Suppressor macrophage treated with lipopolysaccharide for 1 hour (primary cell): ENCODE measurements around the gene SHROOM1.

Experiments used
- DNase-seq, 3 donors: peaks; one replicate each; pipeline ENCODE4 v3.0.0-alpha.2; 2020 to 2022

Gene SHROOM1

DNA sequence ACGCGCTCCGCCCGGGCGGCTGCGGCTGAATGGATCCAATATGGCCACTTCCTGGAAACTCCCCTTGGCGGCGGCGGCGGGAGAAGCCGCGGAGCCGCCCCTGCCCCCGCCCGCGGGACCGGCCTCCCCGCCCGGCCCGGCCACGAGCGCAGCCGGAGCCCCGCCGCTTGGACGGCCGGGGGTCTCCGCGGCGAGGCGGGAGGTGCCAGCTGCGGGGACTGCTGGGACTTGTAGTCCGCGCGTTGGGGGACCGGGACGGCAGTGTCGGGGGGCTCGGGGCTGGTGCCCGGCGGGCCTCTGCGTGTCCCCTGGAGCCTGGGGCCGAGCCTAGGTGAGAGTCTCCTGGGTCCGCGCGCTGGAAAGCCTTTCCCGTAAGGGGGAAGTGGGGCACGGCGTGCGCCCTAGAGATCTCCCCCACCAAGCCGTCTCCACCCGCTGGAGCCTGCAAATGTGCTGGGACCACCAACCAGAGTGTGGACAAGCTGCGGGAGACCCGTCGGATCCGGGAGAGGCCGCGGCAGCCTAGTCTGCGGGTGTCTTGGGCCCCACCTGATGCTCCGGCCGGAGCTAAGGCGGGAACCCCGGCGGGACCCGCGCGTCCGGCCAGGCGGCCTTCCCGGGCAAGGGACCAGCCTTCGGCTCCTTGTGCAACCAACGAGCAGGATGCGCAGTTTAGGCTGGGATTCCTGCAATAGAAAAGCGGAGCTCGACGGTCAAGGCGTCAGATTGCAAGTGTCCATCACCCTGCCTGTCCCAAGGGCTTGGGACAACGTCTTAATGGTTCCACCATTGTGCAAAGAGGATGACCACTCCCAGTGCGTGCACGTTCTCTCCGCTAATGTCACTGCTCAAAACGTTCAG is 53.0 kb downstream of the SHROOM1 start, which contains the start of gene SEPTIN8:
Gene SEPTIN8, minus strand, starts transcription at position 31 of the 861 bp plus-strand sequence. CDS start 102 bp downstream, outside the sequence.
- peak; percentile 63 to 84 (median 73) for DNase-seq

GRCh38 chr5:132776938-132777208 is 53.6 kb downstream of the SHROOM1 start:
- DNase-seq: no peak

DNA sequence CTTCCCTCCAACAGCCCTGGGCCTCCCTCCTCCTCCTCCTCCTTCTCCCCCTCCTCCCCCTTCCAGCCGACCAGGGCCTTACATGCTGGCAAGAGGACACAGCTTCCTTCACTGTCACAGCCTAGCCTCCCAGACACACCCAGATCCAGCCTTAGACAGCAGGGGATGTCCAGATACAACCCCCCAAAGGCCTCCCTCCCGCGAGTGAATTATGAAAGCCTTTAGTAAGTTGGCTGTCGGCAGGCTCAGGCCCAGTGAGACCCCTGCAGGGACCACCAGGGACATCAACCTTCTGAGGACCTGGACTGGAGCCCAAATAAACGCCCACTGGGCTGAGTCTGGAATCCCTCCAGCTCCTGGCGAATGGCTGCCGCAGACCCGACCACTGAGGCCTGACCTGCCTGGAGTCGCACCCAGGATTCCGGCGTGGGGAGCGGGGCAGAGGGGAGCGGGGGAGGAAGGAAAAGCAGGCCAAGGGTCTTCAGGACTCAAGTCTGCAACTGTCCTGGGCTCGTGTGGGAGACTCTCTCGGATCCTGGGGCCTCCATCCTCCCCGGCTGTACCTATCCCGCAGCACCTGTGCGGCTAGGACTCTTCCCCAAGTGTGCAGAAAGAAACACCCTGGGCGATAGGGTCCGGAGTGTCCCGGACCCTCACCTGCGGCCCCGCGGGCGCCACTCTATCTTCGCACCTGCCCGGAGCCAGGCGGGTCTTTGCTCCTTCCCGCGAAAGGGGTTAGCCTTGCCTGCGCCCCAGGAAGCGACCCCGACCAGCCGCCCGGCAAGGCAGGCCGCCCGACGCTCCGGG is 54.1 kb downstream of the SHROOM1 start:
- peak in 1 of 3 donors; percentile 22 for DNase-seq

- no peak for DNase-seq
Measured at GRCh38 chr5:132775476-132775961, 54.9 kb downstream of the SHROOM1 start.

- no peak for DNase-seq
Measured at GRCh38 chr5:132774896-132775295, 55.6 kb downstream of the SHROOM1 start.

GRCh38 chr5:132774406-132774805 is 56.0 kb downstream of the SHROOM1 start:
- DNase-seq: no peak

- DNase-seq: no peak
Measured at GRCh38 chr5:132773601-132774355, 56.7 kb downstream of the SHROOM1 start.

GRCh38 chr5:132773114-132773513 is 57.3 kb downstream of the SHROOM1 start:
- DNase-seq: no peak

- DNase-seq: no peak
Measured at GRCh38 chr5:132772291-132773070, 58.0 kb downstream of the SHROOM1 start.
